ENCODE data around the gene EXOC6. TPM values are rescaled to one million over a fixed set of nuclear protein-coding genes. Genes with fewer than 3 reads are reported as not detected.

EXOC6 gene
- total and polyA plus RNA-seq, 2 of the 13 experiments (the other 11 are each of a cell fraction or from before 2014, with no cell fraction given), result 22.2 to 29.2 TPM

DNA sequence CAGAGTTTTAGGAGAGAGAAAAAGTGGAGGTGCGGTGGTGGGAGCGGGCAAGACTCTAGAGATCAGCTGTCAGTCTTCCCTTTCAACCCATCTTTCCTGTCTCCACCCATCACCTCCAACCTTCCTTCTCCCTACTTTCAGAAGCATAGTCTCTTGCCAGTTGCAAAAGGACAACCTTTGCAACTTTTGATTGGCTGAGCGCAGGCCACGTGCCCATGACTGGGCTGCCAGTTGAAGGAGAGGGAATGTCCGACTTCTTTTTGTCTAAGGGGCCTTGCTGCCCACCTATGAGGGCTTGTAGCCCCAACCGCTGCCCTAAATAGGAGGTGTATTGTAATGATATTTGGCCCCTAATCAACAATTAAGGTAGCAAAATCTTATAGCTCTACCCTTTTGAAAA, 238.0 kb downstream of the EXOC6 start (continued):
- TF ChIP-seq, protein P1, sequence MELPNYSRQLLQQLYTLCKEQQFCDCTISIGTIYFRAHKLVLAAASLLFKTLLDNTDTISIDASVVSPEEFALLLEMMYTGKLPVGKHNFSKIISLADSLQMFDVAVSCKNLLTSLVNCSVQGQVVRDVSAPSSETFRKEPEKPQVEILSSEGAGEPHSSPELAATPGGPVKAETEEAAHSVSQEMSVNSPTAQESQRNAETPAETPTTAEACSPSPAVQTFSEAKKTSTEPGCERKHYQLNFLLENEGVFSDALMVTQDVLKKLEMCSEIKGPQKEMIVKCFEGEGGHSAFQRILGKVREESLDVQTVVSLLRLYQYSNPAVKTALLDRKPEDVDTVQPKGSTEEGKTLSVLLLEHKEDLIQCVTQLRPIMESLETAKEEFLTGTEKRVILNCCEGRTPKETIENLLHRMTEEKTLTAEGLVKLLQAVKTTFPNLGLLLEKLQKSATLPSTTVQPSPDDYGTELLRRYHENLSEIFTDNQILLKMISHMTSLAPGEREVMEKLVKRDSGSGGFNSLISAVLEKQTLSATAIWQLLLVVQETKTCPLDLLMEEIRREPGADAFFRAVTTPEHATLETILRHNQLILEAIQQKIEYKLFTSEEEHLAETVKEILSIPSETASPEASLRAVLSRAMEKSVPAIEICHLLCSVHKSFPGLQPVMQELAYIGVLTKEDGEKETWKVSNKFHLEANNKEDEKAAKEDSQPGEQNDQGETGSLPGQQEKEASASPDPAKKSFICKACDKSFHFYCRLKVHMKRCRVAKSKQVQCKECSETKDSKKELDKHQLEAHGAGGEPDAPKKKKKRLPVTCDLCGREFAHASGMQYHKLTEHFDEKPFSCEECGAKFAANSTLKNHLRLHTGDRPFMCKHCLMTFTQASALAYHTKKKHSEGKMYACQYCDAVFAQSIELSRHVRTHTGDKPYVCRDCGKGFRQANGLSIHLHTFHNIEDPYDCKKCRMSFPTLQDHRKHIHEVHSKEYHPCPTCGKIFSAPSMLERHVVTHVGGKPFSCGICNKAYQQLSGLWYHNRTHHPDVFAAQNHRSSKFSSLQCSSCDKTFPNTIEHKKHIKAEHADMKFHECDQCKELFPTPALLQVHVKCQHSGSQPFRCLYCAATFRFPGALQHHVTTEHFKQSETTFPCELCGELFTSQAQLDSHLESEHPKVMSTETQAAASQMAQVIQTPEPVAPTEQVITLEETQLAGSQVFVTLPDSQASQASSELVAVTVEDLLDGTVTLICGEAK (IDR thresholded peaks at IDR 0.05), result no peak
- TF ChIP-seq, protein P1 (CRISPR knock-in tag; IDR thresholded peaks at IDR 0.05), result no peak
- TF ChIP-seq ZKSCAN5 (CRISPR knock-in tag; IDR thresholded peaks at IDR 0.05) (no peak), KMT2B (CRISPR knock-in tag; IDR thresholded peaks at IDR 0.05) (no peak), PHF5A (CRISPR knock-in tag; IDR thresholded peaks at IDR 0.05; ENCODE audit: low read depth, unreplicated experiment) (no peak), ZSCAN9 (CRISPR knock-in tag; IDR thresholded peaks at IDR 0.05; ENCODE audit: borderline replicate concordance) (no peak), TAF1 (CRISPR knock-in tag; IDR thresholded peaks at IDR 0.05) (no peak), KDM2A (CRISPR knock-in tag; IDR thresholded peaks at IDR 0.05; ENCODE audit: borderline replicate concordance, low read depth) (no peak)
- TF ChIP-seq, protein P2, sequence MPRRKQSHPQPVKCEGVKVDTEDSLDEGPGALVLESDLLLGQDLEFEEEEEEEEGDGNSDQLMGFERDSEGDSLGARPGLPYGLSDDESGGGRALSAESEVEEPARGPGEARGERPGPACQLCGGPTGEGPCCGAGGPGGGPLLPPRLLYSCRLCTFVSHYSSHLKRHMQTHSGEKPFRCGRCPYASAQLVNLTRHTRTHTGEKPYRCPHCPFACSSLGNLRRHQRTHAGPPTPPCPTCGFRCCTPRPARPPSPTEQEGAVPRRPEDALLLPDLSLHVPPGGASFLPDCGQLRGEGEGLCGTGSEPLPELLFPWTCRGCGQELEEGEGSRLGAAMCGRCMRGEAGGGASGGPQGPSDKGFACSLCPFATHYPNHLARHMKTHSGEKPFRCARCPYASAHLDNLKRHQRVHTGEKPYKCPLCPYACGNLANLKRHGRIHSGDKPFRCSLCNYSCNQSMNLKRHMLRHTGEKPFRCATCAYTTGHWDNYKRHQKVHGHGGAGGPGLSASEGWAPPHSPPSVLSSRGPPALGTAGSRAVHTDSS (CRISPR knock-in tag; conservative IDR thresholded peaks at IDR 0.05), result no peak
- TF ChIP-seq, protein P3, sequence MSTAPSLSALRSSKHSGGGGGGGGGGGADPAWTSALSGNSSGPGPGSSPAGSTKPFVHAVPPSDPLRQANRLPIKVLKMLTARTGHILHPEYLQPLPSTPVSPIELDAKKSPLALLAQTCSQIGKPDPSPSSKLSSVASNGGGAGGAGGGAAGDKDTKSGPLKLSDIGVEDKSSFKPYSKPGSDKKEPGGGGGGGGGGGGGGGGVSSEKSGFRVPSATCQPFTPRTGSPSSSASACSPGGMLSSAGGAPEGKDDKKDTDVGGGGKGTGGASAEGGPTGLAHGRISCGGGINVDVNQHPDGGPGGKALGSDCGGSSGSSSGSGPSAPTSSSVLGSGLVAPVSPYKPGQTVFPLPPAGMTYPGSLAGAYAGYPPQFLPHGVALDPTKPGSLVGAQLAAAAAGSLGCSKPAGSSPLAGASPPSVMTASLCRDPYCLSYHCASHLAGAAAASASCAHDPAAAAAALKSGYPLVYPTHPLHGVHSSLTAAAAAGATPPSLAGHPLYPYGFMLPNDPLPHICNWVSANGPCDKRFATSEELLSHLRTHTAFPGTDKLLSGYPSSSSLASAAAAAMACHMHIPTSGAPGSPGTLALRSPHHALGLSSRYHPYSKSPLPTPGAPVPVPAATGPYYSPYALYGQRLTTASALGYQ (CRISPR knock-in tag; IDR thresholded peaks at IDR 0.05), result no peak
- TF ChIP-seq, protein P4, sequence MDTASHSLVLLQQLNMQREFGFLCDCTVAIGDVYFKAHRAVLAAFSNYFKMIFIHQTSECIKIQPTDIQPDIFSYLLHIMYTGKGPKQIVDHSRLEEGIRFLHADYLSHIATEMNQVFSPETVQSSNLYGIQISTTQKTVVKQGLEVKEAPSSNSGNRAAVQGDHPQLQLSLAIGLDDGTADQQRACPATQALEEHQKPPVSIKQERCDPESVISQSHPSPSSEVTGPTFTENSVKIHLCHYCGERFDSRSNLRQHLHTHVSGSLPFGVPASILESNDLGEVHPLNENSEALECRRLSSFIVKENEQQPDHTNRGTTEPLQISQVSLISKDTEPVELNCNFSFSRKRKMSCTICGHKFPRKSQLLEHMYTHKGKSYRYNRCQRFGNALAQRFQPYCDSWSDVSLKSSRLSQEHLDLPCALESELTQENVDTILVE (CRISPR knock-in tag; IDR thresholded peaks at IDR 0.05), result no peak
